Adrenal gland (tissue), 12 donors: ENCODE data around the gene SORBS2. TPM values are rescaled to one million over a fixed set of nuclear protein-coding genes. Genes with fewer than 3 reads are reported as not detected.

Source experiments
- DNase-seq, 7 donors: peaks; one replicate each; pipeline ENCODE4 v3.0.0-alpha.2; 2019 to 2020
- H3K27ac ChIP-seq, 5 donors: fragments of 200-600 bp; sonication (generic) in 4 of 5; 1 replicate in 3 of 5; 2 replicates in 2 of 5; pipeline versions ENCODE4 v1.5.1 to v1.8.0; 2016 to 2020; ENCODE audit warnings: mild to moderate bottlenecking in 1 of 5
- H3K27me3 ChIP-seq: fragments of 200-600 bp; 2 replicates; pipeline ENCODE4 v1.8.0; 2021
- H3K36me3 ChIP-seq, 2 donors: fragments of 200-600 bp; replicated peaks in 1 of 2; 1 replicate in 1 of 2; 2 replicates in 1 of 2; pipeline versions ENCODE4 v1.5.1 to v1.8.0; 2018 to 2022
- H3K4me1 ChIP-seq, 2 donors: fragments of 200-600 bp; replicated peaks in 1 of 2; 1 replicate in 1 of 2; 2 replicates in 1 of 2; pipeline versions ENCODE4 v1.5.1 to v1.8.0; 2018 to 2021
- H3K4me3 ChIP-seq, 4 donors: fragments of 200-600 bp; sonication (generic) in 3 of 4; one replicate each; pipeline ENCODE4 v1.5.1; 2016 to 2018
- H3K9me3 ChIP-seq, 3 donors: fragments of 200-600 bp; sonication (generic) in 1 of 3; replicated peaks in 1 of 3; 1 replicate in 2 of 3; 2 replicates in 1 of 3; pipeline versions ENCODE4 v1.5.1 to v1.8.0; 2016 to 2021
- POLR2A ChIP-seq, 2 donors: fragments of 450-650 bp; IDR thresholded peaks; one replicate each; pipeline ENCODE4 v1.6.1; 2017; ENCODE audit warnings: antibody characterized with exemption in 2 of 2, mild to moderate bottlenecking in 2 of 2, moderate library complexity in 1 of 2
- WGBS, 4 donors: extraction: QIAGEN DNeasy Blood & Tissue Kit in 2 of 4; methylation state at CpG; one replicate each; pipeline versions ENCODE4 v1.1.5 to v1.1.7; 2013 to 2017; 5-methylcytosine and 5-hydroxymethylcytosine counted together
- intact Hi-C, 2 donors: fragments of 100-400 bp; cut with DNase I; formaldehyde crosslinking; loops; one replicate each; pipeline versions ENCODE4 v1.14.1 to v1.15.0; 2022 to 2023
- polyA plus RNA-seq, 3 donors: library from polyadenylated mRNA; stranded (reverse); fragments of 200-250 nt in 2 of 3; fragments of 350-450 nt in 1 of 3; fragmentation: Illumina TruSeq in 1 of 3; extraction: RNeasy Lipid Tissue Mini Kit (QIAGEN cat#74804) in 1 of 3; gene quantifications; one replicate each; pipeline ENCODE4 v1.2.3, GENCODE V29; 2013 to 2014
- total RNA-seq, 9 donors: library from RNA; depleted of rRNA in 4 of 9; stranded (reverse); fragments of >200 nt in 4 of 9; fragments of 120-200 nt in 1 of 9; fragmentation: NEBNext Ultra II Directional in 1 of 9; extraction: Animal tissue kit (Norgen Biotek cat#: 25700) in 1 of 9; gene quantifications; one replicate each; pipeline versions ENCODE4 v1.1.0 to v1.2.4, GENCODE V29; 2013 to 2023
- TF ChIP-seq, protein P1 (sequence below), 6 experiments: fragments of 450-650 bp in 4 of 6; fragments of 200-600 bp in 2 of 6; sonication (generic) in 1 of 6; IDR thresholded peaks; 1 replicate in 5 of 6; 2 replicates in 1 of 6; pipeline versions ENCODE4 v1.5.1 to v1.8.0; 2016 to 2021; ENCODE audit warnings: antibody characterized with exemption in 6 of 6, mild to moderate bottlenecking in 2 of 6, moderate library complexity in 1 of 6
- donor health status: healthy with polysubstance abuse.
- donor health status: Bipolar disorder and iron deficiency.
- donor health status: DM: yes; HTN: yes; CAD: no.
- donor health status: DM: no; HTN: no; CAD: no.
- donor health status: DM: no; HTN: no; CAD: no.
- donor health status: DM: yes; HTN: yes; CAD: no.

Gene SORBS2
- total and polyA plus RNA-seq, 12 donors = 126 to 875 (median 582) TPM

GRCh38 chr4:185831125-185831815 is 19.3 kb upstream of the SORBS2 start:
- WGBS, 4 donors = 83 to 86% (median 85%) methylated on average over 5 of the region's 5 CpGs
- no peaks in the 10 kb centered on the region for H3K27me3 ChIP-seq
- intact Hi-C loops = no loop called here
- no peak for TF ChIP-seq POLR2A (IDR thresholded peaks at IDR 0.05)
- TF ChIP-seq, protein P1, sequence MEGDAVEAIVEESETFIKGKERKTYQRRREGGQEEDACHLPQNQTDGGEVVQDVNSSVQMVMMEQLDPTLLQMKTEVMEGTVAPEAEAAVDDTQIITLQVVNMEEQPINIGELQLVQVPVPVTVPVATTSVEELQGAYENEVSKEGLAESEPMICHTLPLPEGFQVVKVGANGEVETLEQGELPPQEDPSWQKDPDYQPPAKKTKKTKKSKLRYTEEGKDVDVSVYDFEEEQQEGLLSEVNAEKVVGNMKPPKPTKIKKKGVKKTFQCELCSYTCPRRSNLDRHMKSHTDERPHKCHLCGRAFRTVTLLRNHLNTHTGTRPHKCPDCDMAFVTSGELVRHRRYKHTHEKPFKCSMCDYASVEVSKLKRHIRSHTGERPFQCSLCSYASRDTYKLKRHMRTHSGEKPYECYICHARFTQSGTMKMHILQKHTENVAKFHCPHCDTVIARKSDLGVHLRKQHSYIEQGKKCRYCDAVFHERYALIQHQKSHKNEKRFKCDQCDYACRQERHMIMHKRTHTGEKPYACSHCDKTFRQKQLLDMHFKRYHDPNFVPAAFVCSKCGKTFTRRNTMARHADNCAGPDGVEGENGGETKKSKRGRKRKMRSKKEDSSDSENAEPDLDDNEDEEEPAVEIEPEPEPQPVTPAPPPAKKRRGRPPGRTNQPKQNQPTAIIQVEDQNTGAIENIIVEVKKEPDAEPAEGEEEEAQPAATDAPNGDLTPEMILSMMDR (IDR thresholded peaks at IDR 0.05) = no peak
- H3K27ac ChIP-seq = no peak overlapping the region
- H3K36me3 ChIP-seq = no peaks in the 10 kb centered on the region
- H3K4me3 ChIP-seq = no peak overlapping the region
- no peaks in the 10 kb centered on the region for H3K9me3 ChIP-seq
- no peak for DNase-seq
- peaks cover 0 to 4% of the 10 kb centered on the region in 2 donors for H3K4me1 ChIP-seq

DNA sequence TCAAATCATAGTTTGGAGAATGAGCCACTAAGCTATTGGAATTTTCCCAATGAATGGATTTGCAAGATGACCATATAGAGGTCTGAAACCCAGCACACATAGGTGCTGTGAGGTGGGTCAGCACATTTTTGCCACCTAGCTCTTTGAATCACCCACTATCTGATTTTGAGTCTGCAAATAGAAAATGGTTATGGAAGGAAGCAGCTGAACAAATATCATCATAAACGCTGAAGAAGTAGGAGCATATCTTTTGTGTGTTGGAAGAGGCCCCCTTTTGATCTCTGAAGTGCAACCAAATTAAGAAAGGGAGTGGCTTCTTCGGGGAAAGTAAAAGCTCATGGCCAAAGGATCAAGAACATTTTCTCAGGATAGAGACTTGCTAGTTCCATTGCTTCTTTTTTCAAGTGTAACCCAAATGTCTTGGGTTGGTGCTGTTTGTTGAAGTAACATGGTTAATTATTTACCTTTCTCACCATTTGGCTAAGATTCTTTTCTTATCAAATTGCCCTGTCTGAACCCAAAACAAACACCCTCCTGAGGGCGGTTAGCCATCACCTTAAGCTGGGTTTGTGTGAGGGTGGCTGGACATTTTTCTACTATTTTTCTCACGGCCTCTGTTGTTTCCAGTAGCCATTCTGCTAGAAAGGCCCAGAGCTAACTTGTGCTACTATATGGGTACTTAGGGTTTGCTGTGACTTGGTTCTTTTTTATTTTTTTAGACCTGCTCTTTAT is 18.4 kb upstream of the SORBS2 start:
- Histone ChIP-seq H3K27ac (no peak overlapping the region), H3K9me3 (no peaks in the 10 kb centered on the region), H3K36me3 (no peaks in the 10 kb centered on the region), H3K4me3 (no peak overlapping the region), H3K4me1 (no peaks in the 10 kb centered on the region), H3K27me3 (no peaks in the 10 kb centered on the region)
- intact Hi-C loops = no loop called here
- WGBS, 4 donors = 78 to 88% (median 83%) methylated on average over 4 of the region's 4 CpGs
- no peak for DNase-seq
- TF ChIP-seq, protein P1 (IDR thresholded peaks at IDR 0.05) = no peak
- TF ChIP-seq POLR2A (IDR thresholded peaks at IDR 0.05) = no peak

GRCh38 chr4:185826381-185826780 is 14.4 kb upstream of the SORBS2 start:
- Histone ChIP-seq H3K27ac (no peak overlapping the region), H3K36me3 (no peaks in the 10 kb centered on the region), H3K4me1 (no peaks in the 10 kb centered on the region), H3K9me3 (no peaks in the 10 kb centered on the region), H3K27me3 (no peaks in the 10 kb centered on the region), H3K4me3 (no peak overlapping the region)
- intact Hi-C loops = no loop called here
- no peak for DNase-seq
- TF ChIP-seq, protein P1 (IDR thresholded peaks at IDR 0.05) = no peak
- no peak for TF ChIP-seq POLR2A (IDR thresholded peaks at IDR 0.05)
- WGBS, 4 donors = 0 to 48% (median 2%) methylated on average over 1 of the region's 1 CpG

DNA sequence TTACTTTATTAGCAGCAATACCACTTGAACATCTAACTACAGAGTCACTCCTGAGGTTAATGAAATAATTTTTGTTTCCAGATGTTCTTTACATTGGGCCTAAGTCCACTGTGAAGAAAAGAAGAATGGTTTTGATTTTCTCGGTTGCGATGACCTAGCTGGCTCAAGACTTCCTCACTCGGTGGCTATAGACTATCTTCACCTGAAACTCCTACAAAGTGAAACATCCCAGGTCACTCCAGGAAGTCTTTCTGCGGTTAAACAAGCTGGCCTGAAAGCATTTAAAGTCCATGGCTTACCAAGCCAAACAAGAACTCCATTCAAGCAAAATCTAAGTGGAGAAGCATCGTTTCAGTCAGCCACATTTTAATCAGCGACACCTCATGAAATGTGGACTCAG is 13.7 kb upstream of the SORBS2 start:
- Histone ChIP-seq H3K4me3 (no peak overlapping the region), H3K27me3 (no peaks in the 10 kb centered on the region), H3K4me1 (no peaks in the 10 kb centered on the region), H3K9me3 (no peaks in the 10 kb centered on the region), H3K36me3 (no peaks in the 10 kb centered on the region), H3K27ac (no peak overlapping the region)
- DNase-seq = no peak
- WGBS, 4 donors = 87 to 96% (median 93%) methylated on average over 6 of the region's 6 CpGs
- TF ChIP-seq, protein P1 (IDR thresholded peaks at IDR 0.05) = no peak
- no peak for TF ChIP-seq POLR2A (IDR thresholded peaks at IDR 0.05)
- intact Hi-C loops = no loop called here
